K562 (cell line): ENCODE results near the gene MMP7. TPM values are rescaled to one million over a fixed set of nuclear protein-coding genes. Genes with fewer than 3 reads are reported as not detected.

Experiments used
- ATAC-seq: fragments of 200-7000 bp; cut with Tn5 transposase; 3 replicates; pipeline ENCODE4 v1.9.1; 2020; ENCODE audit warnings: moderate library complexity
- BruUV-seq: library from RNA; stranded (reverse); fragments of 400-500 nt; replicated peaks from 2 replicates; lab custom pipeline; 2021; lab: Mats Ljungman, UMichigan
- CTCF ChIA-PET: fragments of 300-600 bp; formaldehyde crosslinking; extraction: SDS; loops from one replicate; lab custom pipeline; 2021; ENCODE audit warnings: low intra/inter-chr PET ratio; lab: Yijun Ruan, JAX
- POLR2A ChIA-PET: fragments of 300-600, 350-650 bp; sonication (Branson Sonifier 250); formaldehyde crosslinking; extraction: SDS; loops from one replicate; lab custom pipeline; 2021; ENCODE audit warnings: antibody characterized with exemption, inconsistent platforms; lab: Yijun Ruan, JAX
- DNase-seq, 4 experiments: peaks; one replicate each; pipeline versions ENCODE4 v3.0.0 to v3.0.0-alpha.2; 2011 to 2018; ENCODE audit warnings: low spot score in 3 of 4, mixed read lengths in 3 of 4; ENCODE audit errors: extremely low read depth in 1 of 4
- FAIRE-seq: peaks from 2 replicates; lab custom pipeline; 2011; peaks lifted over from hg19 to GRCh38; lab: Jason Lieb, UNC
- H2AFZ ChIP-seq: 2 replicates; pipeline ENCODE4 v1.6.0; 2011; ENCODE audit warnings: low read depth, low read length, control low read depth, inconsistent platforms
- H3K27ac ChIP-seq: fragments of 200-600 bp; 3 replicates; pipeline ENCODE4 v1.8.0; 2011; ENCODE audit warnings: low read depth, mild to moderate bottlenecking, control low read depth, inconsistent platforms, low read length, moderate library complexity, mixed read lengths; ENCODE audit errors: extremely low read depth
- H3K27me3 ChIP-seq, 2 experiments: fragments of 300-600 bp in 1 of 2; 2 replicates in 1 of 2; 3 replicates in 1 of 2; pipeline versions ENCODE4 v1.6.0 to v1.8.0; 2011; ENCODE audit warnings: inconsistent platforms in 2 of 2, low read length in 2 of 2, mild to moderate bottlenecking in 1 of 2, mixed read lengths in 1 of 2, moderate library complexity in 1 of 2; ENCODE audit not compliant: control insufficient read depth in 2 of 2, insufficient read depth in 2 of 2
- H3K36me3 ChIP-seq: fragments of 300-600 bp; 3 replicates; pipeline ENCODE4 v1.8.0; 2011; ENCODE audit warnings: mild to moderate bottlenecking, low read length, inconsistent platforms; ENCODE audit not compliant: control insufficient read depth, insufficient read depth
- H3K4me1 ChIP-seq, 2 experiments: fragments of 200-600 bp in 1 of 2; replicated peaks in 1 of 2; 2 replicates in 1 of 2; 3 replicates in 1 of 2; pipeline versions ENCODE4 v1.5.1 to v1.8.0; 2011; ENCODE audit warnings: inconsistent platforms in 2 of 2, low read length in 2 of 2, mild to moderate bottlenecking in 1 of 2, mixed read lengths in 1 of 2, moderate library complexity in 1 of 2; ENCODE audit not compliant: control insufficient read depth in 2 of 2, insufficient read depth in 2 of 2
- H3K4me2 ChIP-seq: 2 replicates; pipeline ENCODE4 v1.6.1; 2011; ENCODE audit warnings: low read length, control low read depth, inconsistent platforms, mixed read lengths; ENCODE audit not compliant: insufficient read depth
- H3K4me3 ChIP-seq: fragments of 200-600 bp; sonication (generic), shearing (Covaris generic); 2 replicates; pipeline ENCODE4 v1.5.1; 2016; ENCODE audit warnings: control low read depth, inconsistent platforms
- H3K79me2 ChIP-seq: fragments of 200-600 bp; 3 replicates; pipeline ENCODE4 v1.8.0; 2011; ENCODE audit warnings: low read length, inconsistent platforms; ENCODE audit not compliant: control insufficient read depth, insufficient read depth
- H3K9ac ChIP-seq, 2 experiments: 2 replicates each; pipeline versions ENCODE4 v1.6.0 to v1.6.1; 2011; ENCODE audit warnings: low read depth in 2 of 2, low read length in 2 of 2, control low read depth in 1 of 2, inconsistent platforms in 1 of 2, mild to moderate bottlenecking in 1 of 2, mixed read lengths in 1 of 2; ENCODE audit not compliant: insufficient read depth in 1 of 2
- H3K9me1 ChIP-seq: one replicate; pipeline ENCODE4 v1.6.0; 2011; ENCODE audit warnings: inconsistent platforms, mild to moderate bottlenecking, low read length, moderate library complexity; ENCODE audit not compliant: control insufficient read depth, insufficient read depth
- H3K9me3 ChIP-seq: replicated peaks from 2 replicates; pipeline ENCODE4 v1.5.1; 2011; ENCODE audit warnings: low read depth, low read length, inconsistent platforms; ENCODE audit not compliant: control insufficient read depth, insufficient read depth
- H4K20me1 ChIP-seq: replicated peaks from 2 replicates; pipeline ENCODE4 v1.6.1; 2011; ENCODE audit warnings: low read length, inconsistent platforms, mixed read lengths; ENCODE audit not compliant: control insufficient read depth, insufficient read depth
- ATF6 ChIP-seq: sonication (generic); formaldehyde crosslinking; IDR thresholded peaks from 2 replicates; pipeline ENCODE4 v1.4.0; 2020; ENCODE audit warnings: mild to moderate bottlenecking, missing genetic modification reagents
- FOXK2 ChIP-seq, 2 experiments: fragments of 450-650 bp; IDR thresholded peaks in 1 of 2; conservative IDR thresholded peaks in 1 of 2; 2 replicates each; pipeline ENCODE4 v1.6.1; 2016; ENCODE audit warnings: low read depth in 2 of 2, mild to moderate bottlenecking in 1 of 2
- HDAC1 ChIP-seq, 2 experiments: fragments of 450-650 bp; IDR thresholded peaks; 2 replicates each; pipeline ENCODE4 v1.6.1; 2016 to 2017; ENCODE audit warnings: inconsistent platforms in 1 of 2, mild to moderate bottlenecking in 1 of 2, moderate library complexity in 1 of 2
- HDAC6 ChIP-seq: IDR thresholded peaks from 2 replicates; pipeline ENCODE4 v1.6.1; 2012; ENCODE audit warnings: low read depth, mild to moderate bottlenecking, control low read depth, inconsistent platforms, low read length, moderate library complexity
- HEY1 ChIP-seq: fragments of 250-450 bp; sonication (Bioruptor Pico); IDR thresholded peaks from 2 replicates; pipeline ENCODE4 v1.5.0; 2020; ENCODE audit warnings: mild to moderate bottlenecking, moderate library complexity, borderline replicate concordance
- TFAP4 ChIP-seq: sonication (generic); formaldehyde crosslinking; IDR thresholded peaks from 2 replicates; pipeline ENCODE4 v1.8.0; 2022; ENCODE audit warnings: missing genetic modification reagents, mild to moderate bottlenecking, moderate library complexity, borderline replicate concordance
- ZBTB43 ChIP-seq: sonication (generic); formaldehyde crosslinking; IDR thresholded peaks from 2 replicates; pipeline ENCODE4 v1.8.0; 2023; ENCODE audit warnings: mild to moderate bottlenecking, missing genetic modification reagents
- ZNF143 ChIP-seq: sonication (generic); formaldehyde crosslinking; IDR thresholded peaks from 2 replicates; pipeline ENCODE4 v1.9.0; 2022; ENCODE audit warnings: mild to moderate bottlenecking, missing genetic modification reagents
- WGBS: fragments of 100-300 bp; shearing (Covaris generic); methylation state at CpG from one replicate; pipeline ENCODE4 v1.1.6; 2016; ENCODE audit warnings: low coverage, mixed read lengths; ENCODE audit not compliant: insufficient coverage; ENCODE audit errors: missing lambda C conversion rate; 5-methylcytosine and 5-hydroxymethylcytosine counted together
- in situ Hi-C: fragments of 300-500 bp; cut with MboI; formaldehyde crosslinking; loops from 4 replicates; pipeline ENCODE4 v1.15.0; 2018; ENCODE audit warnings: inconsistent platforms, mixed read lengths
- intact Hi-C: fragments of 100-400 bp; cut with micrococcal nuclease; formaldehyde crosslinking; loops from 2 replicates; pipeline ENCODE4 v1.14.2; 2022
- polyA plus RNA-seq, 8 experiments: library from polyadenylated mRNA; depleted of rRNA in 4 of 8; stranded (reverse) in 5 of 8; unstranded in 3 of 8; fragments of >200 nt; fragmentation: Nextera tagmentation in 2 of 8; fragmentation: Illumina TruSeq in 1 of 8; extraction: Ambion mirVana in 2 of 8; extraction: Trizol in 1 of 8; gene quantifications; 2 replicates each; pipeline versions ENCODE4 v1.2.1 to v1.2.3, GENCODE V29; 2011 to 2014; ENCODE audit warnings: inconsistent platforms in 1 of 8, missing spikeins in 1 of 8
- total RNA-seq, 7 experiments: library from RNA; depleted of rRNA in 6 of 7; stranded (reverse); fragments of >200 nt in 6 of 7; fragmentation: Illumina TruSeq in 2 of 7; extraction: Trizol in 2 of 7; gene quantifications; 2 replicates each; pipeline versions ENCODE4 v1.2.1 to v1.2.3, GENCODE V29; 2011 to 2021; ENCODE audit warnings: low replicate concordance in 1 of 7

MMP7 gene
- total and polyA plus RNA-seq, 9 of the 15 experiments (the other 6 are each of a cell fraction or from before 2014, with no cell fraction given): 0.13 TPM; not detected in 8

- TF ChIP-seq TFAP4 (CRISPR knock-in tag) (no peak), HEY1 (CRISPR knock-in tag) (no peak), ZNF143 (CRISPR knock-in tag) (no peak)
- TF ChIP-seq, all 486 proteins: peak for 3
These were observed 45.3 kb downstream of the MMP7 start (continued) for GRCh38 chr11:102485095-102485722.

GRCh38 chr11:102482433-102482832 is 48.1 kb downstream of the MMP7 start:
- TF ChIP-seq ZBTB43 (CRISPR knock-in tag): no peak
- no peak for TF ChIP-seq HDAC6
- no peak for TF ChIP-seq FOXK2 (conservative IDR thresholded peaks at IDR 0.05 in 1 of 2, IDR thresholded peaks at IDR 0.05 in 1 of 2; ENCODE audit: low read depth in 2 of 2)
- TF ChIP-seq HDAC1 (IDR thresholded peaks at IDR 0.05): no peak
- no peak for TF ChIP-seq ATF6 (CRISPR knock-in tag)
- no peak overlapping the region for H3K27ac ChIP-seq
- intact Hi-C loops: no loop called here
- peaks cover 0 to 4% of the 10 kb centered on the region in 2 experiments; a peak in 1 of 5 replicates for H3K4me1 ChIP-seq
- no peak overlapping the region for H2AFZ ChIP-seq
- no peak overlapping the region for H3K4me2 ChIP-seq
- peaks cover 2 to 7% of the 10 kb centered on the region in 2 experiments; a peak in 1 of 5 replicates for H3K27me3 ChIP-seq
- H3K9me3 ChIP-seq: no peaks in the 10 kb centered on the region
- H3K4me3 ChIP-seq: no peak overlapping the region
- no peaks in the 10 kb centered on the region for H3K79me2 ChIP-seq
- ATAC-seq: no peak
- ChIA-PET CTCF (no interaction called here), POLR2A (no interaction called here)
- WGBS: 14% methylated on average over 3 of the region's 3 CpGs
- BruUV-seq: no TSS peak
- no peak overlapping the region for H3K9ac ChIP-seq
- no peak for DNase-seq
- H3K9me1 ChIP-seq: no peaks in the 10 kb centered on the region
- FAIRE-seq: no peak
- no peaks in the 10 kb centered on the region for H4K20me1 ChIP-seq
- H3K36me3 ChIP-seq: no peaks in the 10 kb centered on the region
- in situ Hi-C loops: no loop called here
